ENCODE measurements around the gene LEAP2. TPM values are rescaled to one million over a fixed set of nuclear protein-coding genes. Genes with fewer than 3 reads are reported as not detected.
A peak's percentile ranks its signal among the peaks of the same experiment; 100 is the strongest.

Gene LEAP2
- total and polyA plus RNA-seq, 10 of the 15 experiments (the other 5 are each of a cell fraction or from before 2014, with no cell fraction given) = 1.9 to 8.8 (median 2.3) TPM

- ChIA-PET RAD21 (ENCODE audit: unreplicated experiment) (interaction anchor here (0.6 to 1.2 kb wide), 5 partner anchors 17 to 480 kb away, joined by 3 to 4 read pairs (median 3); no protein-coding TSS in a partner anchor), SMC1A (ENCODE audit: uncharacterized antibody, unreplicated experiment) (interaction anchor here (0.6 to 2.1 kb wide), 11 partner anchors 10 to 451 kb away, joined by 3 to 7 read pairs (median 4); partner anchors contain the start of gene SHROOM1), CTCF (interaction anchor here (0.7 to 7.2 kb wide), 10 partner anchors 17 to 687 kb away, joined by 3 to 46 read pairs (median 4); partner anchors contain the start of gene SHROOM1), POLR2A (interaction anchor here (0.7 to 1.3 kb wide), 6 partner anchors 11 to 225 kb away, joined by 3 to 4 read pairs (median 3); partner anchors contain the start of genes HSPA4 and SHROOM1)
- Histone ChIP-seq H3K4me2 (ENCODE audit: control insufficient read depth, insufficient read depth) (peak within 1 kb of the TSS; percentile 78), H3K9me3 (replicated peaks; ENCODE audit: control insufficient read depth, insufficient read depth, low read length) (no peaks in the 10 kb centered on the region), H3K79me2 (ENCODE audit: control insufficient read depth, insufficient read depth, low read length) (peaks cover 19% of the 10 kb centered on the region), H3K36me3 (ENCODE audit: control insufficient read depth in 2 of 2, insufficient read depth in 2 of 2, low read length in 1 of 2) (peaks cover 1 to 13% of the 10 kb centered on the region in 2 experiments; a peak in 3 of 4 replicates), H4K20me1 (ENCODE audit: control insufficient read depth, insufficient read depth) (no peaks in the 10 kb centered on the region), H2AFZ (ENCODE audit: control insufficient read depth, low read depth, low read length) (peak within 1 kb of the TSS; percentile 82), H3K9ac (ENCODE audit: control insufficient read depth, insufficient read depth, low read length) (peak within 1 kb of the TSS; percentile 92), H3K27ac (ENCODE audit: control insufficient read depth, insufficient read depth) (peak within 1 kb of the TSS; percentile 78), H3K4me3 (peak within 1 kb of the TSS; percentile 85), H3K27me3 (replicated peaks in 1 of 2; ENCODE audit: control insufficient read depth in 2 of 2, insufficient read depth in 2 of 2, low read length in 1 of 2) (no peaks in the 10 kb centered on the region), H3K4me1 (ENCODE audit: control insufficient read depth, insufficient read depth, low read length) (peaks cover 3% of the 10 kb centered on the region)
- in situ Hi-C loops (cut with MboI) (no loop called here), intact Hi-C loops (cut with micrococcal nuclease; ENCODE audit: unreplicated experiment) (loop anchor here (2.0 to 5.0 kb wide), 2 partner anchors 36 to 204 kb away; partner anchors contain the start of gene SHROOM1)
- DNase-seq (ENCODE audit: low read depth, low spot score) (peak; percentile 98), ATAC-seq (peak; percentile 99), FAIRE-seq (peak; percentile 98)
- BruUV-seq (replicated peaks) = no TSS peak
- under 1% methylated on average over 55 of the region's 55 CpGs for WGBS (ENCODE audit: insufficient coverage, insufficient replicate concordance, low lambda C conversion rate, missing lambda C conversion rate)
- TF ChIP-seq BHLHE40 (IDR thresholded peaks at IDR 0.05; ENCODE audit: borderline replicate concordance in 1 of 2, low read depth in 2 of 2, low read length in 1 of 2) = peak; percentile 90 to 97
- peak; percentile 21; the same call in 1 of the 2 replicates for TF ChIP-seq SMC3 (IDR thresholded peaks at IDR 0.05; ENCODE audit: borderline replicate concordance, low read length)
- TF ChIP-seq POU2F2 (IDR thresholded peaks at IDR 0.05; ENCODE audit: borderline replicate concordance, low read depth, low read length) = peak; percentile 90; the same call in 2 of the 3 replicates
- TF ChIP-seq HDAC2 (IDR thresholded peaks at IDR 0.05) = no peak
- peak; percentile 85; the same call in 1 of the 2 replicates for TF ChIP-seq TAF1 (IDR thresholded peaks at IDR 0.05; ENCODE audit: borderline replicate concordance, low read depth, low read length)
- TF ChIP-seq TBL1XR1 (IDR thresholded peaks at IDR 0.05; ENCODE audit: low read depth, low read length) = 0 out of 2 replicates have a peak, but pooled peaks have one; percentile 43
- no peak for TF ChIP-seq KDM1A (IDR thresholded peaks at IDR 0.05; ENCODE audit: borderline replicate concordance)
- peak; percentile 66; the same call in 1 of the 2 replicates for TF ChIP-seq RELB (IDR thresholded peaks at IDR 0.05; ENCODE audit: low read depth)
- no peak; the same call in 1 of the 2 replicates for TF ChIP-seq ZNF687 (IDR thresholded peaks at IDR 0.05)
- TF ChIP-seq SIN3A (IDR thresholded peaks at IDR 0.05; ENCODE audit: low read depth, low read length) = peak; percentile 68; the same call in 1 of the 2 replicates
- TF ChIP-seq SMAD1 (IDR thresholded peaks at IDR 0.05; ENCODE audit: low read depth, partially characterized antibody) = peak; percentile 65
- TF ChIP-seq EED (IDR thresholded peaks at IDR 0.05; ENCODE audit: low read depth) = peak; percentile 30
- no peak for TF ChIP-seq ZNF274 (IDR thresholded peaks at IDR 0.05; ENCODE audit: insufficient read depth, insufficient read length)
- no peak for TF ChIP-seq SUZ12 (IDR thresholded peaks at IDR 0.05; ENCODE audit: unreplicated experiment)
- TF ChIP-seq SRF (IDR thresholded peaks at IDR 0.05; ENCODE audit: low read depth in 2 of 2, low read length in 2 of 2) = no peak
- TF ChIP-seq ESRRA (IDR thresholded peaks at IDR 0.05; ENCODE audit: low read length) = 0 out of 2 replicates have a peak, but pooled peaks have one; percentile 48
- TF ChIP-seq NFYB (IDR thresholded peaks at IDR 0.05; ENCODE audit: insufficient read depth, low read depth, low read length) = no peak
Measured at GRCh38 chr5:132866342-132867045, 7.0 kb upstream of the LEAP2 start, which contains the start of the genes GDF9 and UQCRQ. GDF9 (minus strand) TSS chr5:132866469; CDS start chr5:132864533, 1,936 bp downstream. UQCRQ (plus strand) TSS chr5:132866642; CDS start chr5:132866882, 240 bp downstream.

All from GM12878 (cell line).